ENCODE measurements around the gene EGFR. TPM values are rescaled to one million over a fixed set of nuclear protein-coding genes. Genes with fewer than 3 reads are reported as not detected.

EGFR gene
- 10 to 100 TPM; 12.6 to 24.4 (median 13.6) TPM for polyA plus RNA-seq

DNA sequence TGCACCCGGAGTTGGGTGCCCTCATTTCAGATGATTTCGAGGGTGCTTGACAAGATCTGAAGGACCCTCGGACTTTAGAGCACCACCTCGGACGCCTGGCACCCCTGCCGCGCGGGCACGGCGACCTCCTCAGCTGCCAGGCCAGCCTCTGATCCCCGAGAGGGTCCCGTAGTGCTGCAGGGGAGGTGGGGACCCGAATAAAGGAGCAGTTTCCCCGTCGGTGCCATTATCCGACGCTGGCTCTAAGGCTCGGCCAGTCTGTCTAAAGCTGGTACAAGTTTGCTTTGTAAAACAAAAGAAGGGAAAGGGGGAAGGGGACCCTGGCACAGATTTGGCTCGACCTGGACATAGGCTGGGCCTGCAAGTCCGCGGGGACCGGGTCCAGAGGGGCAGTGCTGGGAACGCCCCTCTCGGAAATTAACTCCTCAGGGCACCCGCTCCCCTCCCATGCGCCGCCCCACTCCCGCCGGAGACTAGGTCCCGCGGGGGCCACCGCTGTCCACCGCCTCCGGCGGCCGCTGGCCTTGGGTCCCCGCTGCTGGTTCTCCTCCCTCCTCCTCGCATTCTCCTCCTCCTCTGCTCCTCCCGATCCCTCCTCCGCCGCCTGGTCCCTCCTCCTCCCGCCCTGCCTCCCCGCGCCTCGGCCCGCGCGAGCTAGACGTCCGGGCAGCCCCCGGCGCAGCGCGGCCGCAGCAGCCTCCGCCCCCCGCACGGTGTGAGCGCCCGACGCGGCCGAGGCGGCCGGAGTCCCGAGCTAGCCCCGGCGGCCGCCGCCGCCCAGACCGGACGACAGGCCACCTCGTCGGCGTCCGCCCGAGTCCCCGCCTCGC is at the start of gene EGFR:
Gene EGFR, plus strand, starts transcription at position 657 of the 830 bp plus-strand sequence. CDS start 261 bp downstream, outside the sequence.
- WGBS, 3 donors: 5 to 6% (median 6%) methylated on average over 42 to 80 of the region's 80 CpGs
- peak within 1 kb of the TSS; percentile 23 for H3K27ac ChIP-seq (ENCODE audit: low read depth, low read length)

- WGBS, 3 donors: 84 to 86% (median 85%) methylated on average over 13 of the region's 13 CpGs
- H3K27ac ChIP-seq (ENCODE audit: low read depth, low read length): no peak overlapping the region
These were observed 49.4 kb upstream of the EGFR start for GRCh38 chr7:54969208-54969967.

GRCh38 chr7:54972733-54973294 is 46.0 kb upstream of the EGFR start:
- H3K27ac ChIP-seq (ENCODE audit: low read depth, low read length): no peak overlapping the region
- 76 to 78% (median 78%) methylated on average over 2 of the region's 2 CpGs for WGBS, 3 donors

GRCh38 chr7:54978364-54979116 is 40.3 kb upstream of the EGFR start:
- WGBS, 3 donors: 80 to 83% (median 82%) methylated on average over 9 of the region's 9 CpGs
- H3K27ac ChIP-seq (ENCODE audit: low read depth, low read length): no peak overlapping the region

DNA sequence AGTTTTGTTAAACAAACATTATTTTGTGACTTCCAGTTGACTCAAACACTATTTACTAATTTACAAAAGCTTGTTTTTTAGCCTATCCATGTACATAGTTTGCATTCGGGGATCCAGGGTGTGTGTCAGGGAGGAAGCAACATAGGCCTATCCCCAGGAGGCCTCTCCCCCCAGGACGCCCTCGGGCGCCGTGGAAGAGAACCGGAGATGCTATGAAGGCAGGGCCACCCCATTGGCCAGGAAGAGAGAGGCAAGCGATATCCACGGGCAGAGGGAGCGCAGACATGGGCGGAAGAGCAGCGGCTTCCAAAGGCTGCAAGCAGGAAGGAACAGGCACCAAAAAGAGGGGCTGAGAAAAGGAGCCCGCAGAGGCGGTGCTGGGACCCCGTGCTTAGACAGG is 38.3 kb upstream of the EGFR start:
- H3K27ac ChIP-seq (ENCODE audit: low read depth, low read length): no peak overlapping the region
- 89 to 95% (median 89%) methylated on average over 14 of the region's 14 CpGs for WGBS, 3 donors

- 89 to 90% (median 89%) methylated on average over 11 of the region's 11 CpGs for WGBS, 3 donors
- no peak overlapping the region for H3K27ac ChIP-seq (ENCODE audit: low read depth, low read length)
These were observed 36.9 kb upstream of the EGFR start for GRCh38 chr7:54981913-54982312.

- no peak overlapping the region for H3K27ac ChIP-seq (ENCODE audit: low read depth, low read length)
- 78 to 82% (median 81%) methylated on average over 7 of the region's 7 CpGs for WGBS, 3 donors
These were observed 33.1 kb upstream of the EGFR start for GRCh38 chr7:54985426-54986330.

DNA sequence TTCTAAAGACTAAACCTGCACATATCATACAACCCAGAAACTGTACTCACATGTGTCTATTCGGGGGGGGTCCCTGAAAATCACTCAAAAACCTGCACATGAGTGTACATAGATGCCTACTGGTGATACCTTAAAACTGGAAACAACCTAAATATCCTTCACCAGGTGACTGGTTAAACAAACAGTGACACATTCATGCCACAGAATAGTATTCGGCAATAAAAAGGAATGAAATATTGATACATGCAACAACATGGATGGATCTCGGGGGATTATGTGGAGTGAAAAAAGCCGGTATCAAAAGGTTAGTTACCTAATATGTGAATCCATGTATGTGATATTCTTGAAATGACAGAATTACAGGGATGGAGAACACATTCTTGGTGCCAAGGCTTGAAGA is 32.1 kb upstream of the EGFR start:
- H3K27ac ChIP-seq (ENCODE audit: low read depth, low read length): no peak overlapping the region
- 87 to 88% (median 87%) methylated on average over 4 of the region's 4 CpGs for WGBS, 3 donors

GRCh38 chr7:54987772-54988171 is 31.0 kb upstream of the EGFR start:
- WGBS, 3 donors: 28 to 62% (median 55%) methylated on average over 1 of the region's 1 CpG

DNA sequence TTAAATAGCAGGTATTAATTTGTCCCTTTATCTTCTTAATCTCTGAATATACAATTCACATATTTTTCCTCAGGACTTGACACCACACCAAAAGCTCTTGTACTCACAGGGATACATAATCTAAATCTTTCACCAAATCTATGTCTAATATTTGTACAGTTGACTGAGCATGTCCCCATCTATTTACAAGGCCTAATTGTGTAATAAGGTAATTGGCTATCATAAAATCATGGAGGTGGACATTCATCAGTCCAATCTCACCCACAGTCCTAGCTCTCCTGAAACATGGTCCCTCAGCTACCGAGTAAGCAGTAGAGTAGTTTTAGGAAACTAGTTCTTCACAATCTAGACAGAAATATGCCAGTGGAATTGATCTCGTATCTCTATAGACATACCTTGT is 30.3 kb upstream of the EGFR start:
- no peak overlapping the region for H3K27ac ChIP-seq (ENCODE audit: low read depth, low read length)
- WGBS, 3 donors: 89 to 96% (median 90%) methylated on average over 2 of the region's 2 CpGs

More at GRCh38 chr7:54987772-54988171, 31.0 kb upstream of the EGFR start:
- no peak overlapping the region for H3K27ac ChIP-seq (ENCODE audit: low read depth, low read length)

DNA sequence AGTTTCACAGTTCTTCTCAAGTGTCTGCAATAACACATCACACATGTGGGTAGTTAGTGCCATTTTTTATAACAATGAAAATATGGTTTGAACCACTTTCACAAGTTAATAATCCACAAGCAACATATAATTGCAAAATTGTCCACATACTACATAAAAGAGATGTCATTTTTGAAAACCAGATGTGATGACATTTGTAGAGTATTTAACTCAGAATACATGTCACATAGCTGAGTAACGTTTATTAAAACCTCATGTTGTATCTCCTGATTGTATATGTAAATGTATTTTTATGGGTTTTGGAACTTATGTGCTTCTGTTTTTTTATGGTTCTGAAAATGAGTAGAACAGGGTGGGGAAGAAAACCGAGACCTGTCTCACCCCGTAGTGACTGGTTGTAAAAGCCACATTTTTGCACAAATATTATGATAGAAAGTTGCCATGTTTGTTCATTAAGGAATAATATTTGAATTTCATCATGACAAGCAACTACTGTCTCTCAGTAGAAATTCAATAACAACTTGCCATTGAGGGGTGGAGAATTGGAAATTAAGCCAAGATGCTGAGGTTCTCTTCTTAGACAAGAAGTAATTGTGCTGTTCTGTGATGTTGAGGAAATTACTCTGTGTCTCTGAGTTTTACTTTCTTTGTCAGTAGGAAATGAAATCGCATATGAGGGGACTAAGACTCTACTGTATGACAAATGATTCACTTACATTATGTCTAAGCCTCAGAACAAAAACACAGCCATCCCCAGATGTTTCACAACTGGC is 29.2 kb upstream of the EGFR start:
- WGBS, 3 donors: 80 to 84% (median 83%) methylated on average over 4 of the region's 4 CpGs
- H3K27ac ChIP-seq (ENCODE audit: low read depth, low read length): no peak overlapping the region

DNA sequence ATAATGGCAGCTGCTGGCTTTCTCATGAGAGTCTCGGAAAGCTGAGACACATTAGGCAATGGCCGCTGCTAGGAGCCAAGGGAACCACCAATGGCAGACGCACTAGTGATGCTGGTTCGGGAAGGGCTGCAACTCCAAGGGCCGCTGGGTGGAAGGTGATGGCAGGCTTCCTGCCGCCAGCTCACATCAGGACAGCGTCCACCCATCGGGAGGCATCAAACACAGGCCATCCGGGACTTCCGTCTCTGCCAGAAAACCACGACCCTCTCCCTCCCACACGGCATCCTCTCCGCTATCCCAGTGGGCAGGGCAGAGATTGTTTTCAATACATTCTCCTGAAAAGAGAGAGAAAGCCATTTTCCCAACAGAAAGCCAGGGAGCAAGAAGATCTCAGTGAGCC is 27.5 kb upstream of the EGFR start:
- 87 to 95% (median 92%) methylated on average over 13 of the region's 13 CpGs for WGBS, 3 donors
- H3K27ac ChIP-seq (ENCODE audit: low read depth, low read length): no peak overlapping the region

DNA sequence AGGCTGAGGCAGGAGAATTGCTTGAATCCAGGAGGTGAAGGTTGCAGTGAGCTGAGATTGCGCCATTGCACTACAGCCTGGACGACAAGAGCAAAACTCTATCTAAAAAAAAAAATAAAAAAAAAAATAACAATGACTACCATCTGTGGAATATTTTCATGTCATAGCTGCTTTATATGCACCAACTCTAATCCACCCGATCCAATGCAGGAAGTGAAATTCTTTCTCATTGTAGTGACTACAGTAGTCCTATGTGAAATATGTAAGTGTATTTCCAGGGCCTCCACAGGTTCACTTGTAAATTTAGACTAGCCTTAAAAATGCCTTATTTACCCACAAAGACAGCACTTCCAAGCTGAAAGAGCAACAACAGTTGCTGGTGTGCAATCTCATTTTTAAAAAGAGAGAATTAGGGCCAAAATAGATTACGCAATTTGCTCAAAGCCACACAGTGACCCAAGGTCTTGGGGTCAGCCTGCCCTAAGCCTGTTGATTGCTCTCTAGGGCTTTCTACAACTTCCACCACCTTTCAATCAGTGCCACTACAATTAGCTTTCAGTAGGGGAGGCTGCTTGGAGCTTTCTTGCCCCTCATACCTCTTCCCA is 25.8 kb upstream of the EGFR start:
- H3K27ac ChIP-seq (ENCODE audit: low read depth, low read length): no peak overlapping the region
- 73 to 93% (median 80%) methylated on average over 4 of the region's 4 CpGs for WGBS, 3 donors

GRCh38 chr7:54995166-54995565 is 23.7 kb upstream of the EGFR start:
- WGBS, 3 donors: 93 to 95% (median 94%) methylated on average over 5 of the region's 5 CpGs
- no peak overlapping the region for H3K27ac ChIP-seq (ENCODE audit: low read depth, low read length)

GRCh38 chr7:54995610-54996363 is 23.0 kb upstream of the EGFR start:
- WGBS, 3 donors: 63 to 73% (median 63%) methylated on average over 5 of the region's 5 CpGs
- H3K27ac ChIP-seq (ENCODE audit: low read depth, low read length): no peak overlapping the region

DNA sequence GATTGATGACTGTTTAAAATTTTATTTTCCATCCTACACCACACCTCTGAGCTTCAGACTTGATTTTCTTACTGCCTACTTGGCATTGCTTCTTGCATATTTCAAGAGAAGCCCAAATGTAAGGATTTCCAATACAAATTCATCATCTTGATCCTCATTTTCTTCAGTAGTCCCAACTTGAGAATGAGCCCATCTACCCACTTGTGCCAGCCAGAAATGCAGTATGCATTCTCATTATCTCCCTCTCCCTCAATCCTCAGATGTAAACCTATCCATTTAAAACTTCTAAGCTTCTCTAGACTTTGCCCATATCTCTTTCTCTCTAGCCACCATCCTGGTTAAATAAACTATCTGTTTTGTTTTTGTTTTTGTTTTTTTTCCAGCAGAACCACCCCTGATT is 22.4 kb upstream of the EGFR start:
- H3K27ac ChIP-seq (ENCODE audit: low read depth, low read length): no peak overlapping the region
